ENCODE data around the gene NAT14. TPM values are rescaled to one million over a fixed set of nuclear protein-coding genes. Genes with fewer than 3 reads are reported as not detected.

The NAT14 gene
- total RNA-seq, 1 donor from 2014 or later = 14.2 TPM

- H3K4me3 ChIP-seq = no peak overlapping the region
- peaks cover 30% of the 10 kb centered on the region for H3K4me1 ChIP-seq
- no peaks in the 10 kb centered on the region for H3K9me3 ChIP-seq
- H3K27ac ChIP-seq = no peak overlapping the region
- intact Hi-C loops (cut with DNase I) = no loop called here
- DNase-seq (ENCODE audit: extremely low spot score in 2 of 2) = no peak
- no peaks in the 10 kb centered on the region for H3K27me3 ChIP-seq
- peaks cover 0 to 5% of the 10 kb centered on the region in 2 donors for H3K36me3 ChIP-seq
- TF ChIP-seq POLR2AphosphoS5 (IDR thresholded peaks at IDR 0.05; ENCODE audit: insufficient read depth in 1 of 2, low read depth in 1 of 2) = no peak
- no peak for TF ChIP-seq CTCF (IDR thresholded peaks at IDR 0.05)
- no peak for TF ChIP-seq POLR2A (IDR thresholded peaks at IDR 0.05)
Observed at GRCh38 chr19:55457683-55458457, 27.1 kb upstream of the NAT14 start.

DNA sequence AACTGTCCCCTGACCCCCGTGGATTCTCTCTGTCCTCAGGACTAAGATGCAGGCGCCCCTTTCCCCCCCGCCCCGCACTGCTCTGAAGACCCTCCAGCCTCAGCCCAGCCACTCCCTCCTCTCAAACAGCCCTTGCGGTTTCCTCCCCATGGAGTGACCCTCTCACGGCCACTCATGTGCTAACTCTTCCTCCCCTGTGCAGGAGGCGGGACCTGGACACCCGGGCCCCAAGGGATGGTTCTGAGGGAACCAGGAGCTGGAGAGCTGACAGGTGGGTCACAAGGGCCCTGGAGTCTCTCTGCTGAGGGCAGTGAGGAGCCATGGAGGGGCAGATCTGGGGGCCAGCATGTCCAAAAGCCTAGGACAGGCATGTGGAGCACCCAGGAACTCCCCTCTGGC lies 25.4 kb upstream of the NAT14 start:
- no peak overlapping the region for H3K4me3 ChIP-seq
- intact Hi-C loops (cut with DNase I) = no loop called here
- H3K4me1 ChIP-seq = peaks cover 29% of the 10 kb centered on the region
- H3K36me3 ChIP-seq = peaks cover 0 to 5% of the 10 kb centered on the region in 2 donors
- no peaks in the 10 kb centered on the region for H3K9me3 ChIP-seq
- DNase-seq (ENCODE audit: extremely low spot score in 2 of 2) = no peak
- peak overlapping the region; percentile 80 for H3K27ac ChIP-seq
- no peaks in the 10 kb centered on the region for H3K27me3 ChIP-seq
- TF ChIP-seq POLR2AphosphoS5 (IDR thresholded peaks at IDR 0.05; ENCODE audit: insufficient read depth in 1 of 2, low read depth in 1 of 2) (no peak), CTCF (IDR thresholded peaks at IDR 0.05) (no peak), POLR2A (IDR thresholded peaks at IDR 0.05) (no peak)

- intact Hi-C loops (cut with DNase I) = no loop called here
- Histone ChIP-seq H3K4me1 (peaks cover 29% of the 10 kb centered on the region), H3K36me3 (peaks cover 0 to 5% of the 10 kb centered on the region in 2 donors), H3K27ac (peak overlapping the region; percentile 80), H3K4me3 (peak overlapping the region; percentile 60 to 91), H3K27me3 (no peaks in the 10 kb centered on the region), H3K9me3 (no peaks in the 10 kb centered on the region)
- no peak for TF ChIP-seq CTCF (IDR thresholded peaks at IDR 0.05)
- TF ChIP-seq POLR2AphosphoS5 (IDR thresholded peaks at IDR 0.05; ENCODE audit: insufficient read depth in 1 of 2, low read depth in 1 of 2) = no peak
- TF ChIP-seq POLR2A (IDR thresholded peaks at IDR 0.05) = no peak
- no peak for DNase-seq (ENCODE audit: extremely low spot score in 2 of 2)
Observed at GRCh38 chr19:55459950-55460657, 24.9 kb upstream of the NAT14 start.

GRCh38 chr19:55460670-55461258 lies 24.2 kb upstream of the NAT14 start:
- Histone ChIP-seq H3K36me3 (peaks cover 0 to 5% of the 10 kb centered on the region in 2 donors), H3K4me3 (peak overlapping the region; percentile 60 to 91), H3K27me3 (no peaks in the 10 kb centered on the region), H3K4me1 (peaks cover 29% of the 10 kb centered on the region), H3K27ac (peak overlapping the region; percentile 80), H3K9me3 (no peaks in the 10 kb centered on the region)
- no peak for TF ChIP-seq POLR2AphosphoS5 (IDR thresholded peaks at IDR 0.05; ENCODE audit: insufficient read depth in 1 of 2, low read depth in 1 of 2)
- TF ChIP-seq CTCF (IDR thresholded peaks at IDR 0.05) = no peak
- no peak for TF ChIP-seq POLR2A (IDR thresholded peaks at IDR 0.05)
- no peak for DNase-seq (ENCODE audit: extremely low spot score in 2 of 2)
- intact Hi-C loops (cut with DNase I) = no loop called here
